BE2C (cell line): ENCODE data around the gene NTHL1.
"Not testable (repeated sequence)": the region's sequence is repeated elsewhere in the genome, so short reads cannot be mapped to it uniquely, and the experiment has no call there.

ENCODE experiments used
- DNase-seq: peaks from one replicate; pipeline ENCODE4 v3.0.0-alpha.2; 2020
- H3K27me3 ChIP-seq: fragments of 250-450 bp; sonication (Bioruptor Pico); 2 replicates; pipeline ENCODE4 v1.5.1; 2020; ENCODE audit warnings: mild to moderate bottlenecking
- H3K36me3 ChIP-seq: fragments of 250-450 bp; sonication (Bioruptor Pico); 2 replicates; pipeline ENCODE4 v1.5.1; 2020; ENCODE audit warnings: mild to moderate bottlenecking
- H3K4me1 ChIP-seq: fragments of 250-450 bp; sonication (Bioruptor Pico); 2 replicates; pipeline ENCODE4 v1.5.1; 2020
- H3K4me3 ChIP-seq: 2 replicates; pipeline ENCODE4 v1.5.1; 2011; ENCODE audit warnings: low read depth, low read length
- H3K9me3 ChIP-seq: fragments of 250-450 bp; sonication (Bioruptor Pico); 2 replicates; pipeline ENCODE4 v1.5.1; 2020
- TF ChIP-seq, protein P1 (sequence below): IDR thresholded peaks from 2 replicates; pipeline ENCODE4 v1.5.1; 2012; ENCODE audit warnings: mild to moderate bottlenecking, low read depth, low read length

The NTHL1 gene

DNA sequence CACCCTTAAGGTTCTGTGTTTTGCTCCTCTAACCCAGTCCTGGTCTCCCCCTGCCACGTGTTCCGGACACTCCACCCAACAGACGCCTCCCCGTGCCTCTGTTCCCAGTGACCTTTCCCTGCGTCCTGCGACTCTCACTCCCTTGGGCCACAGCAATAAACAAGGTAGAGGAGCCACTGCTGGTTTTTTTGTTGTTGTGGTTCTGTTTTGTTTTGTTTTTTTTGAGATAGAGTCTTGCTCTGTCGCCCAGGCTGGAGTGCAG is 31.8 kb downstream of the NTHL1 start:
- Histone ChIP-seq H3K27me3 (no peaks in the 10 kb centered on the region), H3K4me3 (no peak overlapping the region), H3K36me3 (no peaks in the 10 kb centered on the region), H3K4me1 (no peaks in the 10 kb centered on the region), H3K9me3 (no peaks in the 10 kb centered on the region)
- DNase-seq = no peak
- TF ChIP-seq, protein P1, sequence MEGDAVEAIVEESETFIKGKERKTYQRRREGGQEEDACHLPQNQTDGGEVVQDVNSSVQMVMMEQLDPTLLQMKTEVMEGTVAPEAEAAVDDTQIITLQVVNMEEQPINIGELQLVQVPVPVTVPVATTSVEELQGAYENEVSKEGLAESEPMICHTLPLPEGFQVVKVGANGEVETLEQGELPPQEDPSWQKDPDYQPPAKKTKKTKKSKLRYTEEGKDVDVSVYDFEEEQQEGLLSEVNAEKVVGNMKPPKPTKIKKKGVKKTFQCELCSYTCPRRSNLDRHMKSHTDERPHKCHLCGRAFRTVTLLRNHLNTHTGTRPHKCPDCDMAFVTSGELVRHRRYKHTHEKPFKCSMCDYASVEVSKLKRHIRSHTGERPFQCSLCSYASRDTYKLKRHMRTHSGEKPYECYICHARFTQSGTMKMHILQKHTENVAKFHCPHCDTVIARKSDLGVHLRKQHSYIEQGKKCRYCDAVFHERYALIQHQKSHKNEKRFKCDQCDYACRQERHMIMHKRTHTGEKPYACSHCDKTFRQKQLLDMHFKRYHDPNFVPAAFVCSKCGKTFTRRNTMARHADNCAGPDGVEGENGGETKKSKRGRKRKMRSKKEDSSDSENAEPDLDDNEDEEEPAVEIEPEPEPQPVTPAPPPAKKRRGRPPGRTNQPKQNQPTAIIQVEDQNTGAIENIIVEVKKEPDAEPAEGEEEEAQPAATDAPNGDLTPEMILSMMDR = no peak

DNA sequence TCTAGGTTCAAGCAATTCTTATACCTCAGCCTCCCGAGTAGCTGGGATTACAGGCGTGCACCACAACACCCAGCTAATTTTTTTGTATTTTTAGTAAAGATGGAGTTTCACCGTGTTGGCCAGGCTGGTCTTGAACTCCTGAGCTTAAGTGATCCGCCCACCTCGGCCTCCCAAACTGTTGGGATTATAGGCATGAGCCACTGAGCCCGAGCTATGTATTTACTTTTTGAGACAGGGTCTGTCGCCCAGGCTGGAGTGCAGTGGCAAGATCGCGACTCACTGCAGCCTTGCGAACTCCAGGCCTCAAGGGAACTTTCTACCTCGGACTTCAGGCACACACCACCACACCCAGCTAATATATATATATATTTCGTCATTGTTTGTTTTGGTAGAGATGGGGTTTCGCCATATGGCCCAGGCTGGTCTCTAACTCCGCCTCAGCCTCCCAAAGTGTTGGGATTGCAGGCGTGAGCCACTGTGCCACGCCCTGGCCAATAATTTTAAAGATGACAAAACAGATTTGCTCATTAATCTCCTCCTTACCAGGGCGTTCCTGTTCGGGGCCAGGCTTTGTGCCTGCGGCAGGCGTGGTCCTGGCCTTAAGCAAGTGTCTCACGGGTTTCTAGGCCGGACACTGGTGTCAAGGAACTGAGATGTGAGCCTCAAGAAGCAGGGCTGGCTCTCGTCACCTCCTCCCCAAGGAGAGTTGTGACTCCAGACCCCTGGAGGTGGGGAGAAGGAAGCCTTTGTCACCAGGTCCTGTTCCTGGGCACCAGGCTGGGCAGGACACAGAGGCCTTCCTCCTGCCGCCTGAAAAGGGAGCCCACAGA is 32.3 kb downstream of the NTHL1 start:
- no peaks in the 10 kb centered on the region for H3K36me3 ChIP-seq
- no peaks in the 10 kb centered on the region; the same call in 1 of the 2 replicates for H3K4me1 ChIP-seq
- TF ChIP-seq, protein P1 = no peak
- no peak overlapping the region for H3K4me3 ChIP-seq
- H3K27me3 ChIP-seq = no peaks in the 10 kb centered on the region
- H3K9me3 ChIP-seq = no peaks in the 10 kb centered on the region
- no peak for DNase-seq

DNA sequence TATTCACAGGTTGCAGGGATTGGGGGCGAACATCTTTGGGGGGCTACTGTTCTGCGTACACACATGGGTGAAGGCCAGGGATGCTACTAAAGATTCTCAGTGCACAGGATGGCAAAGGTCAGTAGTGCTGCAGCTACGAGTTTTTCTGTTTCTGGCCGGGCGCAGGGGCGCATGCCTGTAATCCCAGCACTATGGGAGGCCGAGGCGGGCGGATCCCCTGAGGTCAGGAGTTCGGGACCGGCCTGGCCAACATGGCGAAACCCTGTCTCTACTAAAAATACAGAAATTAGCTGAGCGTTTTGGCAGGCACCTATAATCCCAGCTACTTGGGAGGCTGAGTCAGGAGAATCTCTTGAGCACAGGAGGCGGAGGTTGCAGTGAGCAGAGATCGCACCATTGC is 34.1 kb downstream of the NTHL1 start:
- Histone ChIP-seq H3K27me3 (no peaks in the 10 kb centered on the region), H3K9me3 (no peaks in the 10 kb centered on the region), H3K4me3 (no peak overlapping the region), H3K36me3 (no peaks in the 10 kb centered on the region), H3K4me1 (no peaks in the 10 kb centered on the region; the same call in 1 of the 2 replicates)
- TF ChIP-seq, protein P1 = no peak
- DNase-seq = no peak

DNA sequence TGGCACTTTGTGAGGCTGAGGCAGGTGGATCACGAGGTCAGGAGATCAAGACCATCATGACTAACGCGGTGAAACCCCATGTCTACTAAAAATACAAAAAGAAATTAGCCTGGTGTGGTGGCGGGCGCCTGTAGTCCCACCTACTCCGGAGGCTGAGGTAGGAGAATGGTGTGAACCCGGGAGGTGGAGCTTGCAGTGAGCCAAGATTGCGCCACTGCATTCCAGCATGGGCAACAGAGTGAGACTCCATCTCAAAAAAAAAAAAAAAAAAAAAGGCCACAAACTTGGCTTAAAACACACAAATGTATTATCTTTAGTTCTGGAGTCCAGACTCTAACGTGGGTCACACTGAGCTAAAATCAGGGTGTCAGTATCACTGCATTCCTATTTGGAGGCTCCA is 35.9 kb downstream of the NTHL1 start:
- H3K4me1 ChIP-seq, H3K4me3 ChIP-seq, H3K9me3 ChIP-seq, H3K27me3 ChIP-seq, DNase-seq: not testable (repeated sequence)
- H3K36me3 ChIP-seq = peaks cover 11% of the 10 kb centered on the region

DNA sequence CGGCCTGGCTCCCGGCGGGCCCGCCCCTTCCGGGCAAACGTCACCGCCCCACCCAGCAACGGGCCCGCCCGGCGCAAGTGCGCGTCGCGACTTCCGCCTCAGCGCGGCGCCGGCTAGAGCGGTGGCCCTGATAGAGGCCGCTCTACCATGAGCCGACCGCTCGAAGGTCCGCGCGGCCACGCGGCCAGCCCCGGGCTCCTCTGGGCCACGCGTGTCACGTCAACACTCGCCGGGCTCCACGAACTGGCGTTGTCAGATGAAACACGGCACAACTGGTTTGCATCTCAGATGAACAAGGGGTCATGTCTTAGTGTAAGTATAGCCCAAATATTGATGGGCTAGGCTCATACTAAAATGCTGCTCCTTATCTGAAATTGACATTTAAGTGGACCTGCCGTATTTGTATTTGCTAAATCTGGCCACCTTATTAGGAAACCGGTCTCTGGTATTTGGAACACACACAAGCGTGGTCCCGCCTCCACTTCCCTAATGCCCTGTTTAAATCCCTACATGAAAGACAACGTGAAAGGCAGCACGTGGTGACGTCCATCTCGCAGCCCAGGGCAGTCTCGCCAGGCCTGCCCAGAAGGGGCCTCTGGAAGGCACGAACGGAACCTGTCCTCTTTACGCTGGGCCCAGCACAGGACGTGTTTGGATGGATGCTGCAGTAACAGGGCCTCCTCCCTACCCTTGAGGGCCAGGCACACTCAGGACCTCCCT is 37.7 kb downstream of the NTHL1 start, which contains the start of gene ZNF598:
Gene ZNF598 (minus strand): TSS at position 31 of the 720 bp plus-strand sequence.
- TF ChIP-seq, protein P1 = no peak
- DNase-seq = peak; percentile 91
- Histone ChIP-seq H3K4me3 (peak within 1 kb of the TSS; percentile 91), H3K36me3 (peaks cover 11% of the 10 kb centered on the region), H3K4me1 (peaks cover 19% of the 10 kb centered on the region), H3K27me3 (no peaks in the 10 kb centered on the region), H3K9me3 (no peaks in the 10 kb centered on the region)

DNA sequence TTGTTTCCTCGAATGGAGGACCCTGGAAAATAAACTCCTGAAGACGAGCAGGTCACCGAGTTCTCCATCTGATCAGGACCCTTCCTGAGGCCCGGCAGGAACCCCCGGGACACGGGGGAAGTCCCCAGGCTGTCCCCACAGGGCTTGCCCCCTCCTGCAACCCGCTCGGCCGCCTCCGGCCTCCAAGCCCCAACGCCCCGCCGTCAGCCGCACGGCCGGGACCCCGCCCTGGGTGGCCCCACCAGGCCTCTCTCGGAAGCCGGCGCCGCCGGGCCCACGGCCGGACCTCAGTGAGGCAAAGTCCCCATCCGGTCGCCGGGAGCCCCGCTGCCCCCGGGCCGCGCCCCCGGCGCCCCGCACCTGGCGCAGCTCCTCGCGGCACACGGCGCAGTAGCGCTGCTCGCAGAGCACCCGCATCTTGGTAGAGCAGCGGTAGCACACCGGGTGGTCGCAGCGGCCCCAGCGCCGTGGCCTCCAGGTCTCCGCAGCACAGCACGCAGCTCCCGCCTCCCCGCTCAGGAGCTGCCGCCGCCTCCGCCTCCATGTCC is 38.4 kb downstream of the NTHL1 start:
- H3K36me3 ChIP-seq = peaks cover 17% of the 10 kb centered on the region
- peaks cover 26% of the 10 kb centered on the region for H3K4me1 ChIP-seq
- no peaks in the 10 kb centered on the region for H3K27me3 ChIP-seq
- TF ChIP-seq, protein P1 = no peak
- H3K4me3 ChIP-seq = peak overlapping the region; percentile 91
- H3K9me3 ChIP-seq = no peaks in the 10 kb centered on the region
- DNase-seq = no peak
